GM20000 (cell line): Measurements from ENCODE around the gene ZNF878.
A peak's percentile ranks its signal among the peaks of the same experiment; 100 is the strongest.

ENCODE experiments used
- DNase-seq: peaks from one replicate; pipeline ENCODE4 v3.0.0; 2012; ENCODE audit warnings: low spot score
- CTCF ChIP-seq: IDR thresholded peaks from 2 replicates; pipeline ENCODE4 v1.5.1; 2012; ENCODE audit warnings: mild to moderate bottlenecking, control low read depth; ENCODE audit errors: extremely low read depth, missing control alignments

ZNF878 gene

GRCh38 chr19:12047868-12048267, 4.9 kb downstream of the ZNF878 start:
- TF ChIP-seq CTCF, result no peak

GRCh38 chr19:12043752-12044422, 8.9 kb downstream of the ZNF878 start:
- no peak for TF ChIP-seq CTCF
- no peak for DNase-seq

More at GRCh38 chr19:12047868-12048267, 4.9 kb downstream of the ZNF878 start:
- DNase-seq, result no peak

GRCh38 chr19:12042893-12043292, 9.9 kb downstream of the ZNF878 start:
- TF ChIP-seq CTCF, result no peak

GRCh38 chr19:12035220-12036172, 17.3 kb downstream of the ZNF878 start, which contains the start of gene ZNF433:
Gene ZNF433, minus strand, starts transcription at chr19:12035679. Its CDS starts 140 bp downstream, at chr19:12035539.
- no peak for TF ChIP-seq CTCF

More at GRCh38 chr19:12042893-12043292, 9.9 kb downstream of the ZNF878 start:
- DNase-seq, result no peak

GRCh38 chr19:12034620-12035019, 18.1 kb downstream of the ZNF878 start:
- TF ChIP-seq CTCF, result no peak
- peak; percentile 15 for DNase-seq

More at GRCh38 chr19:12035220-12036172, 17.3 kb downstream of the ZNF878 start, which contains the start of gene ZNF433:
- peak; percentile 95 for DNase-seq

- no peak for DNase-seq
- TF ChIP-seq CTCF, result no peak
These were observed 18.6 kb downstream of the ZNF878 start for GRCh38 chr19:12034198-12034597.

GRCh38 chr19:12015753-12016116, 37.0 kb downstream of the ZNF878 start:
- TF ChIP-seq CTCF, result no peak
- no peak for DNase-seq
